GM19467 (cell line): ENCODE measurements around the gene SETD3.

ENCODE experiments used
- ATAC-seq: cut with Tn5 transposase; IDR thresholded peaks from one replicate; pipeline ENCODE4 v1.9.1; 2021; ENCODE audit warnings: mild to moderate bottlenecking, moderate library complexity; ENCODE audit not compliant: unreplicated experiment

Gene SETD3

GRCh38 chr14:99497894-99498293 lies 17.2 kb upstream of the SETD3 start:
- ATAC-seq, result no peak

- no peak for ATAC-seq
Observed at GRCh38 chr14:99497341-99497740, 16.7 kb upstream of the SETD3 start.

- ATAC-seq, result no peak
Observed at GRCh38 chr14:99484106-99484505, 3.4 kb upstream of the SETD3 start.

GRCh38 chr14:99481745-99482099 lies 1.1 kb upstream of the SETD3 start:
- no peak for ATAC-seq

GRCh38 chr14:99480917-99481744 lies 472 bp upstream of the SETD3 start, which contains the start of gene CCNK:
Gene CCNK, plus strand, starts transcription at chr14:99481409. Its CDS starts 11,269 bp downstream, at chr14:99492678.
- ATAC-seq, result peak; percentile 86

GRCh38 chr14:99479160-99479905 lies 1.3 kb downstream of the SETD3 start:
- ATAC-seq, result no peak

GRCh38 chr14:99478128-99478527 lies 2.5 kb downstream of the SETD3 start:
- no peak for ATAC-seq

- no peak for ATAC-seq
Observed at GRCh38 chr14:99476864-99477263, 3.8 kb downstream of the SETD3 start.

- no peak for ATAC-seq
Observed at GRCh38 chr14:99475660-99476059, 5.0 kb downstream of the SETD3 start.

- no peak for ATAC-seq
Observed at GRCh38 chr14:99475179-99475578, 5.5 kb downstream of the SETD3 start.

GRCh38 chr14:99473458-99473857 lies 7.2 kb downstream of the SETD3 start:
- ATAC-seq, result no peak

GRCh38 chr14:99472937-99473336 lies 7.7 kb downstream of the SETD3 start:
- ATAC-seq, result no peak

GRCh38 chr14:99471731-99472130 lies 8.9 kb downstream of the SETD3 start:
- no peak for ATAC-seq

- ATAC-seq, result no peak
Observed at GRCh38 chr14:99468836-99469592, 11.6 kb downstream of the SETD3 start.

- ATAC-seq, result no peak
Observed at GRCh38 chr14:99468081-99468480, 12.6 kb downstream of the SETD3 start.

- ATAC-seq, result no peak
Observed at GRCh38 chr14:99467336-99468078, 13.2 kb downstream of the SETD3 start.

- no peak for ATAC-seq
Observed at GRCh38 chr14:99466758-99467157, 13.9 kb downstream of the SETD3 start.

GRCh38 chr14:99465288-99465687 lies 15.4 kb downstream of the SETD3 start:
- no peak for ATAC-seq

- ATAC-seq, result no peak
Observed at GRCh38 chr14:99463974-99464373, 16.7 kb downstream of the SETD3 start.

- no peak for ATAC-seq
Observed at GRCh38 chr14:99462210-99462609, 18.4 kb downstream of the SETD3 start.
